HT-29 (cell line): ENCODE measurements around the gene RAB11FIP3. TPM values are rescaled to one million over a fixed set of nuclear protein-coding genes. Genes with fewer than 3 reads are reported as not detected.
A peak's percentile ranks its signal among the peaks of the same experiment; 100 is the strongest.
"Not testable (repeated sequence)": the region's sequence is repeated elsewhere in the genome, so short reads cannot be mapped to it uniquely, and the experiment has no call there.

Source experiments
- DNase-seq: peaks from one replicate; pipeline ENCODE4 v3.0.0-alpha.2; 2015; ENCODE audit warnings: low spot score
- total RNA-seq: library from RNA; depleted of rRNA; stranded (reverse); fragments of >200 nt; shearing (Covaris generic); gene quantifications from 2 replicates; pipeline ENCODE4 v1.2.3, GENCODE V29; 2014

Gene RAB11FIP3
- total RNA-seq, 1 experiment from 2014 or later: 5.2 TPM

DNA sequence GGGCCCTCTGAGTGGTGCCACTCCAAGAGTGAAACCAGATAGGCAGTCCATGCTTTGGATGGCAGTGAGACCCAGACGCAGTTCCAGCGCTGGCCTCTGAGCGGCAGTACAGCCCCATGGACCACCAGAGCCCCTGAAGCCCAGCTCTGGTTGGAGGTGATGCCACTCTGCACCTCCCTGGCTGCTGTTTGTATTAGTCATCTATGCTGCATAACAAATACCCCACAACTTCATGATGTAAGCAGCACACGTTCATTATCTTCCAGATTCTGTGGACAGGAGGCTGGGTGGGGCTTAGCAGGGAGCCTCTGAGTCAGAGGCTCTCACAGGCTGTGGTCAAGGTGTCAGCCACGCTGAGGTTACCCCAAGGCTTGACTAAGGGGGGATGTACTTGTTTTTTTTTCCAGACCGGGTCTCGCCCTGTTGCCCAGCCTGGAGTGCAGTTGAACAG, 33.5 kb upstream of the RAB11FIP3 start:
- peak; percentile 63 for DNase-seq

DNA sequence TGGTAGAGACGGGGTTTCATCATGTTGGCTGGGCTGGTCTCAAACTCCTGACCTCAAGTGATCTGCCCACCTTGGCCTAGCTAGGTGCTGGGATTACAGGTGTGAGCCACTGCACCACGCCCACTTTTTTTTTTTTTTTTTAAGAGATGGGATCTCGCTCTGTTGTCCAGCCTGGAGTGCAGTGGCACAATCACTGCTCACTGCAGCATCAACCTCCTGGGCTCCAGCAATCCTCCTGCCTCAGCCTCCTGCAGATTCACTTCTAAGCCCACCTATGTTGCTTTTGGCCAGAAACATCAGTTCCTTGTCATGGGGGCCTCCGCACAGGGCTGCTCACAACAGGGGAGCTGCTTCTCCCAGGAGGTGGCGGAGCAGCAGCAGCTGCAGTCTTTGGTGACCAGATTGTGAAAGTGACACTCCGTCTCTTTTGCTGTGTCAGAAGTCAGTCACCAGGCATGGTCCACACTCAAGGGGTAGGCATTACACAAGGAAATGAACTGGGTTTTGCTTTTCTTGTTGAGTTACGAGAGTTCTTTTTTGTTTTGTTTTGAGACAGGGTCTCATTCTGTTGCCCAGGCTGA, 32.9 kb upstream of the RAB11FIP3 start:
- no peak for DNase-seq

DNA sequence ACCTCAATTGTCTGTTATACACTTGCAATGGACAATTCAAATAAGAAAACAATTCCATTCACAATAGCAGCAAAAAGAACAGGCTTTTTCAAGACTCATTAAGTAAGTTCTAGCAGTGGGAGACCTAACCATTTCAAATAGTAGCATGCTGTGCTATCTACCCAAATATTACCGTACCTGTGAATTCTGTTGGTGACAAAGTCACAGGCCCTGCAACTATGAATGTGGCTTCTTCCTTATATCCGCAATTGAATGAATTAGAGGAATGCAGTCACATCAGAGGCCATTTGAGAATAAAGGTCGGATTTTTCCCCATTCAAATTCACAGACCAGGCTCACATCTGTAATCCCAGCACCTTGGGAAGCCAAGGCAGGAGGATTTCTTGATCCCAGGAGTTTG, 29.2 kb upstream of the RAB11FIP3 start:
- DNase-seq: no peak

DNA sequence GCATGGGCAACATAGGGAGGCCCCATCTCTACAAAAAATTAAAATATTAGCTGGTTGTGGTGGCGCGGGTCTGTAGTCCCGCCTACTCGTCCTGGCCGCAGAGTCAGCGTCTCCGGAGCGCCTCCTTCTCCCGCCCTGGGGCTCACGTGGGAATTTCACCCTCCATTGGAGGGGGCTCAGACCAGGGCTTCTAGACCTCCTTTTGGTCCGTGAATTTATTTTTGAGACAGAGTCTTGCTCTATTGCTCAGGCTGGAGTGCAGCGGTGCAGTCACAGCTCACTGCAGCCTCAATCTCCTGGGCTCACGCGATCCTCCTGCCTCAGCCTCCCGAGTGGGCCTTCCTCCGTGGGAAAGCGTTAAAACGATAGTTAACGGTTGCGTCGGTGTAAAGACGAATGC, 28.8 kb upstream of the RAB11FIP3 start:
- no peak for DNase-seq

DNA sequence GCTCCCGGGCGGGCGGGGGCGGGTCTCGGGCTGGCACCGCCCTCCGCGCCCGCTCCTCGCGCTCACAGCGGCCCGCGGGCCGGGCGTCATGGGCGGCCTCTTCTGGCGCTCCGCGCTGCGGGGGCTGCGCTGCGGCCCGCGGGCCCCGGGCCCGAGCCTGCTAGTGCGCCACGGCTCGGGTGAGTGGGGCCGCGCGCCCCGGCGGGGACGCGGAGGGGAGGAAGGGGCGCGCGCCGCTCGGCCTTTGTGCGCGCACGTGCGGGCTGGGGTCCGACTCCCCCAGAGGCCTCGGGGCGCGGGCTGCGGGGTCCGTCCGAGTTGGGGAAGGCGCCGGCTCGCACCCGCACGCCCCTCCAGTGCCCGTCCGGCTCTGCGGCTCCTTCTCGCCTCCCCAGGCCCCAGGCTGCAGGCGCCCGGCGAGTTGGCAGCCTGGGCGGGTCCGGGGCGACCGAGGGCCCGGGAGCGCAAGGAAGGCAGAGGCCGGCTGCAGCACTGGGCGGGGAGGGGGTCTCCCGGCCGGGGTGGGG, 28.3 kb upstream of the RAB11FIP3 start, which contains the start of gene NME4:
NME4 (plus strand) TSS at position 65 of the 527 bp plus-strand sequence; CDS start at position 89, 24 bp downstream.
- DNase-seq: no peak

DNA sequence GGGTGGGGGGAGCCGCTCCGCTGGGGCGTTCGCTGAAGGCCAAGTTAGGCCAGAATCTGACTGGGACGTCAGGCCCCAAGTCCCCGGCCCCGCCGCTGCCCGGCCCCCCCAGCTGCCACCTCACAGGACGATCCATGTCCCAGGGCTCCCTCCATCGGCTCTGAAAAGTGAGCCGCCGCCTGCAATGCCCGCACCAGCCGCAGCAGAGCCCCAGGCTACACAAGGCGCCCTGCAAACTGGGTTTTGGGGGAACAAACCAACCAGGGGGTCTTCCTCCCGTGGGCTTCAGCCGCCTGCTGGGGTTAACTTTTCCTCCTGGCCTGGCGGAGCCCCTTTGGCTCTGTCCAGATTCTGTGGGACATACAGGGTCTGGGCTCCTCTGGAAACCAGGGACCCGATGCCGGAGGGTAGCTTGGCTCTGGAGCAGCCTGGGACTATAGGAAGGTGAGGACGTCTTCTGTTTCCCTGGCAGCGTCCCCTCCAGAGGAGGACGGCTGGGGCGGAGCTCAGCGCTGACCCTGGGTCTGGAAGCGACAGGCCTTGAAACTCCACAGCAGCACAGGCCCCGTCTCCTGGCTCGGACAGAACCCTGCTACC, 27.6 kb upstream of the RAB11FIP3 start:
- peak; percentile 59 for DNase-seq

DNA sequence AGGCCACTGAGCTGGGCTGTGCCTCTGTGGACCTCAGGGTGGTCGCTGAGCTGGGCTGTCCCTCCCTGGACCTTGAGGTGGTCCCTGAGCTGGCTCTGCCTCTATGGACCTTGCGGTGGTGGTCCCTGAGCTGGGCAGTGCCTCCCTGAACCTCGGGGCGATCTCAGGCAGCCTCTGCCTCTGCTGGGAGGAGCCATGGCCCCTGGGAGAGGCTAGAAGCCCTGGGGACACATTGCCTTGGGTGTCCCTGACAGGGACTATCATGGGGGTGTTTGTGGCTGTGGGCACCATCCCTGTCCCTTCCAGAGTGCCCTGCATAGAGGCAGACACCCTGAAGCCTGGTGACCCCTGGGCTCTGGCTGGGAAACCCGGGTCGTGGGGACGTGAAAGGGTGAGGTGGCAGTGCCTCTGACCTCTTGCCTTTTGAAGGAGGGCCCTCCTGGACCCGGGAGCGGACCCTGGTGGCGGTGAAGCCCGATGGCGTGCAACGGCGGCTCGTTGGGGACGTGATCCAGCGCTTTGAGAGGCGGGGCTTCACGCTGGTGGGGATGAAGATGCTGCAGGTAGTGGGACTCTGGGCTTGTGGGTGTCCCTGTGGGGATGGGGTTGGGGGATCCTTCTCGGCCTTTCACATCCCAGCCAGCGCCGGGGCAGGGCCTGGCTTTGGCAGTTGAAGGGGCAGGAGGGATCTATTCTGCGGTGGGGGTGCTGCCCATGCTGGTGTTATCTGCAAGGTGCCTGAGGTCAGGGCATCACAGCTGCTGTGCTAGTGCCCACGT, 26.7 kb upstream of the RAB11FIP3 start:
- DNase-seq: no peak

DNA sequence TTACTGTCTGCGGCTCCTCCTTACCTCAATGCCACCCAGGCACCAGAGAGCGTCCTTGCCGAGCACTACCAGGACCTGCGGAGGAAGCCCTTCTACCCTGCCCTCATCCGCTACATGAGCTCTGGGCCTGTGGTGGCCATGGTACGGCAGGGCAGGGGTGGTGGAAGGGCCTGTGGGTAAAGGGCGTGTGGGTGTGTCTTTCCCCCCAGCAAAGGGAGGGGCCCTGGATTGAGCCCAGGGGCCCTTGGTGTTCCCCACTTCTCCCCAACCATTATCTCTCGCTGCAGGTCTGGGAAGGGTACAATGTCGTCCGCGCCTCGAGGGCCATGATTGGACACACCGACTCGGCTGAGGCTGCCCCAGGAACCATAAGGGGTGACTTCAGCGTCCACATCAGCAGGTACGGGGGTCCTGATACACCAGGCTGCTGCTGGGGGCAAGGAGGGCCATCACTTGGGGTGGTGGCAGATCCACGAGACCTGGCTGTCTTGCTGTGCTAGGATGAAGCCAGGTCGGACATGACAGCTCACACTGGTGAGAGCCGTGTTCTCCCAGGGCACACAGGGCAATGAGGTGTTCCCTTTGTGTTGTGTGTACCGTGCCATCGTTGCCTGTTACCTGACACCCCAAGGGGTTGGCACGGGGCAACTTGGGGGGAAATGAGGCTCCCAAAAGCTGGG, 26.0 kb upstream of the RAB11FIP3 start:
- DNase-seq: no peak

DNA sequence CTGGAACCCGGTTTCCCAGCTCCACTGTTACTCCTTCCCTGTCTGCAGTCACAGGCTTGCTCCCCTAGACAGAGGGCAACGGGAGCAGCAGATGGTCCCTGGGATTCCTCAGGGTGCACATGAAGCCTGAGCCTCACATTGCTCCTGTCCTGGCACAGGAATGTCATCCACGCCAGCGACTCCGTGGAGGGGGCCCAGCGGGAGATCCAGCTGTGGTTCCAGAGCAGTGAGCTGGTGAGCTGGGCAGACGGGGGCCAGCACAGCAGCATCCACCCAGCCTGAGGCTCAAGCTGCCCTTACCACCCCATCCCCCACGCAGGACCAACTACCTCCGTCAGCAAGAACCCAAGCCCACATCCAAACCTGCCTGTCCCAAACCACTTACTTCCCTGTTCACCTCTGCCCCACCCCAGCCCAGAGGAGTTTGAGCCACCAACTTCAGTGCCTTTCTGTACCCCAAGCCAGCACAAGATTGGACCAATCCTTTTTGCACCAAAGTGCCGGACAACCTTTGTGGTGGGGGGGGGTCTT, 25.3 kb upstream of the RAB11FIP3 start:
- no peak for DNase-seq

DNA sequence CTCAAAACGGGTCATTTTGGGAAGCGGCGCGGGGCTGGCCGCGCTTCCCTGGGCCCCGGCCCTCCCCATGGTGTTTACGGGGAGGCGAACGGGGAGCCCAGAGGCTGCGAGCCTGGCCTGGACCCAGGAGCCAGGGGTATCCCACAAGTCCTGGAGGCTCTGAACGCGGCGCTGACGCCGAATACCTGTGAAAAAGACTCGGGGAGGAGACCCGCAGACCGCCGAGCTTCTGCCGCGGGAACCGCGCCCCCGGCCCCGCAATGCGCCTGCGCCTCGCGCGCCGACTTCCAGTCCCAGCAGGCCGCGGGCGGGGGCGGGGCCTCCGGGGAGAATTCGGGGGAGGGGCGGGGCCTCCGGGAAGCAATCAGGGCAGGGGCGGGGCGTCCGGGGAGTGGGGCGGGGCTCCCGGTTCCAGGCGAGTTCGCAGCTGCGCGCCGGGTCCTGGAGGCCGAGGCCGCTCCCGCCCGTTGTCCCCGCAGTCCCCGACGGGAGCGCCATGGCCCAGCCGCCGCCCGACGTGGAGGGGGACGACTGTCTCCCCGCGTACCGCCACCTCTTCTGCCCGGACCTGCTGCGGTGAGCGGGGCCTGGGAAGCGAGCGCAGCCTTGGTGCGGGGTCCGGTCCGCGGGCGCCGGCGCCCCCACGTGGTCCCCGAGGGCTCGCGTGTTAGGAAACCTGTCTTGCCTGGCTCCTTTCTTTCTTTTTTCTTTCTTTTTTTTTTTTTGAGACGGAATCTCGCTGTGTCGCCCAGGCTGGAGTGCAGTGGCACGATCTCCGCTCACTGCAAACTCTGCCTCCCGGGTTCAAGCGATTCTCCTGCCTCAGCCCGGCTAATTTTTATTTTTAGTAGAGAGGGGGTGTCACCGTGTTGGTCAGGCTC, 23.7 kb upstream of the RAB11FIP3 start, which contains the start of gene DECR2:
DECR2 (plus strand) TSS at position 418 of the 881 bp plus-strand sequence; CDS start at position 497, 79 bp downstream.
- DNase-seq: peak; percentile 83

DNA sequence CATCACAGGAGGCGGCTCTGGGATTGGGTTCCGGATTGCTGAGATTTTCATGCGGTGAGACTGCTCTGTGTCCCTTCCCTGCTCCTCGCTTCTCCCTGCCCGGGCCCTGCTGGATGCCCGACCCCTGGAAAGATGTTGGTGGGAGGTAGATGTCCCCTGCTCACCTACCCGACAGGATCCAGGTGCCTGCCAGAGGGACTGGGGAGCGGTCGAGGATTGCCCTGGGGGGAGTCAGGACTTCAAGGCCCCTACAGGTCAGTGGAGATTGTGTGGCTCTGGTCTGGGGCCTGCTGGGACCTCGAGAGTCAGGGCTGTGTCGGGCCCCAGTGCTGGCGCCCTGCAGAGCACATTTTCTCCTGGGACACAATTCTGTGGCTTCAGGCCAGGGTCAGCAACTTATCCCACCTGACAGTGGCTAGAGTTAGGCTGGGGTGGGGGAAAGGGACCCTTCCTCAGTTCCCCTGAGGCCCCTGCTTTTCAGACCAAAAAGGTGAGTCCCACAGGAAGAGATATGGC, 20.4 kb upstream of the RAB11FIP3 start:
- DNase-seq: no peak

DNA sequence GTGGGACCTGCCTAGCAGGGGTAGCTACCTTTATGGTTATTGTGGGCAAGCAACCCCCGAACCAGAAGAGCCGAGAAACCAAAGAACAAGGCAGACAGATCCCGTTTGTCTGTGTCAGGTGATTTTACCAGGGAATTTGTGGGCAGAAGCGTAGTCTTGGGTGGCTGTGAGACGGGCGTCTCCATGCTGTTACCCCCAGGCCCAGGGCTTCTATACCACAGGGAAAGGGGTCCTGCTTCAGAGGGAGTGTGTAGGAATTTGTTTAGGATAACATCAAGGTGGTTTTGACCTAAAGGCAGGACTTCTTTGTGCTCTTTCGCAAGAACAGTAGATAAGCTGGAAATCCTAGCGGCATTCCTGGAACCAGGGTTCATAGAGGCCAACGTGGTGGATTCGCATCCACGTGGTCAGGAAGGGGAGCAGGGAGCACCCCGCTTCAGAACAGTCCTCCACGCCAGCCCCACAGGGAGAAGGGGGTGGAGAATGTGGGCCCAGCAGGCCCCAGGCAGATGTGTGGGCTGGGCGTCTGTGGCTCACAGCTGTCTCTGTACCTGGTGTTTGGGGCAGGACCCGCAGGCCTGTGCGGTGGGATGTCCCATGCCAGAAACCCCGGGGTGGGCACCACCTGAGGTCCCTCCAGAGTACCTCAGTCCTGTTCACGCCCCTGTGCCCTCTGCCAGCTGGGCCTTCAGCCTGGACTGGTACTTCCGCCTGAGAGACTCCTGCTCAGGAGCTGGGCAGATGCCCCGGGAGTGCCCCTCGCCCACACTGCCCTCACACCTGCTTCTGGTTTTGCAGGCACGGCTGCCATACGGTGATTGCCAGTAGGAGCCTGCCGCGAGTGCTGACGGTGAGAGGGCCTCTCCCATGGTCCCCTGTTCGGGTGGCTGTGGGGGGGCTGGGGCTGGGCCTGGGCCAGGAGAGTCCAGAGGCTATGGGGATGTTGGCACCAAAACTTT, 19.6 kb upstream of the RAB11FIP3 start:
- DNase-seq: no peak

DNA sequence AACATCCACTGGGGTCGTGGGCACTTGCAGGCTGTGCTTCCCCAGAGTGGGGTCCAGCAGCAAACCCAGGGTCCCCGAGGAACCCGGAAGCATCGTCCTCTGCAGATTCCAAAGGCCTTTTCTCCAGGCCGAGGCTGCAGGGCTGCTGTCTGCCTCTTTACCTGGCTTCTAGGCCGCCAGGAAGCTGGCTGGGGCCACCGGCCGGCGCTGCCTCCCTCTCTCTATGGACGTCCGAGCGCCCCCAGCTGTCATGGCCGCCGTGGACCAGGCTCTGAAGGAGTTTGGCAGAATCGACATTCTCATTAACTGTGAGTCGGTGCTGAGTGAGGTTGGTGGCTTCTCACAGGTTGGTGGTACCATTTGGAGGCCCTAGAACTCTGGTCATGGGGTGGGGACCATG, 18.2 kb upstream of the RAB11FIP3 start:
- DNase-seq: no peak

DNA sequence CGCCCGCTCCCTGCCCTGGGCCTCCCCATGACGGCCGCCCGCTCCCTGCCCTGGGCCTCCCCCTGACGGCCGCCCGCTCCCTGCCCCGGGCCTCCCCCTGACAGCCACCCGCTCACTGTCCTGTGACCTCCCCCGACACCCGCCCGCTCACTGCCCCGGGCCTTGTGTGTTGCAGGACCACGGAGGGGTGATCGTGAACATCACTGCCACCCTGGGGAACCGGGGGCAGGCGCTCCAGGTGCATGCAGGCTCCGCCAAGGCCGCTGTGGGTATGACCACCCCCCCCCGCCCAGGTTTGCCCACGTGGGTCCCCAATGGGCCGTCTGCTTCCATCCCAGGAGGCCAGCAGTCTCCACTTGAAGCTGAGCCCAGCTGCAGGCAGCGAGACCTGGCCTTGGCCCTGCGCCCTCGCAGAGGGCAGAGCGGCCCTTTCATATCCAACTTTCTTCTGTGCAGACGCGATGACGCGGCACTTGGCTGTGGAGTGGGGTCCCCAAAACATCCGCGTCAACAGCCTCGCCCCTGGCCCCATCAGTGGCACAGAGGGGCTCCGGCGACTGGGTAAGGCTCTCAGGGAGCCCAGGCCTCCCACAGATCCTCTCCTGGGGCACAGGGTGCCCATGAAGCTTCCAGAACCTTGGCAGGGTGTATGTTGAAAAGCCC, 14.8 kb upstream of the RAB11FIP3 start:
- no peak for DNase-seq

DNA sequence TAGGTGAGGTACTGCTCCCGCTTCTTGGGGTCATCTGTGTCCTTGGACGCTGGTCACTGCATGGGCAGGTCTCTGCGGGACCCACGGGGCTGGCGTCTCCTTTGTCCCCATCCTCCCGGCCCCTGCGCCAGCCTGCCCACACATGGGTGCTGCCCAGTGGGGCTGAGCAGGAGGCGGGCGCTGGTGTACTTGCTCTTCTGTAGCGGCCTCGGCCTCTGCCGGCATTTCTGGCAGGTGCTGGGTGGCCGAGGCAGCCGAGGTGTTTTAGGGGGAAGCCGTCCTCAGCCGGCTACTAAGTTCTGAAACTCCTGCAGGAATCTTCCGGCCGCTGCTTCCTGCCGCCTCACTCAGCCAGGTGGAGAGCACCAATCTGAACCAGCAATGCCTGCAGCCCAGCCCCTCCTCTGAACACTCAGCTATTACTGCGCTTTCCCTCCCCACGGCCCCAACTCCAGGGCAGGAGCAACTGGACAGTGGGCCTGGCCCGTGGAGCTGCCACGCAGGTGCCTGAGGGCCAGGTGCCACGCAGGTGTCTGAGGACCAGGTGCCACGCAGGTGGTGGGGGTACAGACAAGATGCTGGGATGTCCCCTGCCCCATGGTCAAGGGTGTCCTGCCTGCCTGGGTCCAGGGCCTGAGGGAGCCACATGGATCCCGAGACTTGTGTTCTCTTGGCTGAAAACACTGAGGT, 13.7 kb upstream of the RAB11FIP3 start:
- DNase-seq: no peak

DNA sequence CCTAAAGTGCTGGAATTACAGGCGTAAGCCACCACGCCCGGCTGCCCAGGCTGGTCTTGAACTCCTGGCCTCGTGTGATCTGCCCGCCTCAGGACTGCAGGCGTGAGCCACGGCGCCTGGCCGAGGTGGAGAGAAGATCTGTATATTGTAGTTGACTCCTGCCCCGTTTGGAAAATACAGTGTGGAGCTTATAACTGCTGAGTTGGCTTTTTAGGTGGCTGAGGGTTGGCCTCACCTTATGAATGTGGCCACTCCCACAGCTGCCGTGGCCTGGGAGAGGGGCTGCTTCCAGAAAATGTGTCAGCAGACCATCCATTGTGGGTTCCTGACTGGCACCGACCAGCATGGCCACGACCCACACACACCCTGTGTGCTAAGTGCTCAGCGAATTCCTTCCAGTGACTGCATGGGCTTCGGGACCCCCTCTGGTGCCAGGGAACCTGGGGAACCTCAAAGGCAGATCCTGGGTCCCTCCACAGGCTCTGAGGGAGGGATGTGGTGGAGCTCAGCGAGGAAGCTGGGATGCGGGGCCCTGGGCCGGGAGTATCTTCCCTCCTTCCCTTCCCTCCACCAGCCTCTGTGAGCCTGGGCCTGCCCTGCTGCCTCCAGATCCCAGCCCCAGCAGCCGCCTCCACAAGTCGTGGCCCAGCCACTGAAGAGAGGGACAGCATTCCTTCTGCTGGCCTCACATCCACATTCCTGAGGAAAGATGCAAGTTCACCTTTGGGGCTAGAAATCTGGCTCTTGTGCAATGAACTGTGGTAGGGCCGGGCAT, 10.9 kb upstream of the RAB11FIP3 start:
- no peak for DNase-seq

DNA sequence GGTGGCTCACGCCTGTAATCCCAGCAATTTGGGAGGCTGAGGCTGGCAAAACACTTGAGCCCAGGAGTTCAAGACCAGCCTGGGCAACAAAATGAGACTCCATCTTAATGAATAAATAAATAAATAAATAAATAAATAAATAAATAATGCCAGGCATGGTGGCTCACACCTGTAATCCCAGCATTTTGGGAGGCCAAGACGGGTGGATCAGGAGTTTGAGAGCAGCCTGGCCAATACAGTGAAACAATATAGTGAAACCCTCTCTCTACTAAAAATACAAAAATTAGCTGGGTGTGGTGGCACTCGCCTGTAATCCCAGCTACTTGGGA, 10.3 kb upstream of the RAB11FIP3 start:
- DNase-seq: not testable (repeated sequence)
